WTC11 (cell line): ENCODE data around the gene CD9. TPM values are rescaled to one million over a fixed set of nuclear protein-coding genes. Genes with fewer than 3 reads are reported as not detected.

Source experiments
- ATAC-seq: fragments of 200-7000 bp; cut with Tn5 transposase; 2 replicates; pipeline ENCODE4 v1.10.0; 2021; ENCODE audit warnings: mild to moderate bottlenecking, moderate library complexity
- CTCF ChIA-PET: fragments of 300-600 bp; sonication (Branson Sonifier 250); formaldehyde crosslinking; loops from one replicate; lab custom pipeline; 2021; ENCODE audit warnings: antibody characterized with exemption; lab: Charles Lee
- POLR2A ChIA-PET: fragments of 350-600 bp; sonication (Branson Sonifier 250); formaldehyde crosslinking; loops from one replicate; lab custom pipeline; 2021; ENCODE audit warnings: antibody characterized with exemption; lab: Charles Lee
- DNase-seq: peaks from one replicate; pipeline ENCODE4 v3.0.0; 2021; ENCODE audit warnings: low spot score
- H3K27ac Mint-ChIP-seq: 2 replicates; pipeline ENCODE4 v1.8.0; 2021; ENCODE audit warnings: mixed read lengths
- H3K27me3 Mint-ChIP-seq: 2 replicates; pipeline ENCODE4 v1.8.0; 2021; ENCODE audit warnings: low read depth, mild to moderate bottlenecking, moderate library complexity, mixed read lengths
- H3K36me3 Mint-ChIP-seq: 2 replicates; pipeline ENCODE4 v1.8.0; 2021; ENCODE audit warnings: mixed read lengths
- H3K4me1 Mint-ChIP-seq: 2 replicates; pipeline ENCODE4 v1.8.0; 2022; ENCODE audit warnings: mixed read lengths
- H3K4me3 Mint-ChIP-seq: 2 replicates; pipeline ENCODE4 v1.8.0; 2021; ENCODE audit warnings: mild to moderate bottlenecking, moderate library complexity, mixed read lengths
- H3K9me3 Mint-ChIP-seq: 2 replicates; pipeline ENCODE4 v1.8.0; 2021; ENCODE audit warnings: mixed read lengths
- ARID4B ChIP-seq: sonication (generic); formaldehyde crosslinking; IDR thresholded peaks from 2 replicates; pipeline ENCODE4 v1.8.0; 2023; ENCODE audit warnings: missing genetic modification reagents, mild to moderate bottlenecking, borderline replicate concordance
- CDX4 ChIP-seq: fragments of 250-450 bp; sonication (Bioruptor Pico); IDR thresholded peaks from 2 replicates; pipeline ENCODE4 v1.9.0; 2021; ENCODE audit warnings: moderate library complexity, mild to moderate bottlenecking, inconsistent platforms, borderline replicate concordance
- ELF4 ChIP-seq: sonication (generic); formaldehyde crosslinking; IDR thresholded peaks from 2 replicates; pipeline ENCODE4 v1.8.1; 2022; ENCODE audit warnings: low read depth, mild to moderate bottlenecking, moderate library complexity, missing genetic modification reagents
- IRF2 ChIP-seq: sonication (generic); formaldehyde crosslinking; IDR thresholded peaks from 2 replicates; pipeline ENCODE4 v1.8.0; 2022; ENCODE audit warnings: low read depth, missing genetic modification reagents, borderline replicate concordance
- JUN ChIP-seq: sonication (generic); formaldehyde crosslinking; IDR thresholded peaks from 2 replicates; pipeline ENCODE4 v1.8.0; 2023; ENCODE audit warnings: mild to moderate bottlenecking, missing genetic modification reagents
- PREB ChIP-seq: sonication (generic); formaldehyde crosslinking; IDR thresholded peaks from 2 replicates; pipeline ENCODE4 v1.8.1; 2022; ENCODE audit warnings: mild to moderate bottlenecking, missing genetic modification reagents, moderate library complexity, borderline replicate concordance
- SMAD4 ChIP-seq: sonication (generic); formaldehyde crosslinking; IDR thresholded peaks from 2 replicates; pipeline ENCODE4 v1.8.0; 2022; ENCODE audit warnings: mild to moderate bottlenecking, missing genetic modification reagents
- USF2 ChIP-seq: sonication (generic); formaldehyde crosslinking; IDR thresholded peaks from 2 replicates; pipeline ENCODE4 v1.8.1; 2023; ENCODE audit warnings: mild to moderate bottlenecking, missing genetic modification reagents, moderate library complexity
- ZNF138 ChIP-seq: sonication (generic); formaldehyde crosslinking; conservative IDR thresholded peaks from 2 replicates; pipeline ENCODE4 v1.8.1; 2022; ENCODE audit warnings: mild to moderate bottlenecking, moderate library complexity, missing genetic modification reagents
- ZNF263 ChIP-seq: sonication (generic); formaldehyde crosslinking; IDR thresholded peaks from 2 replicates; pipeline ENCODE4 v1.8.1; 2022; ENCODE audit warnings: low read depth, mild to moderate bottlenecking, moderate library complexity, missing genetic modification reagents
- ZNF317 ChIP-seq: sonication (generic); formaldehyde crosslinking; IDR thresholded peaks from 2 replicates; pipeline ENCODE4 v1.8.1; 2023; ENCODE audit warnings: low read depth, mild to moderate bottlenecking, moderate library complexity, missing genetic modification reagents, borderline replicate concordance
- ZNF416 ChIP-seq: fragments of 250-450 bp; sonication (Bioruptor Pico); IDR thresholded peaks from 2 replicates; pipeline ENCODE4 v1.9.0; 2021; ENCODE audit warnings: mild to moderate bottlenecking, inconsistent platforms
- ZNF512 ChIP-seq: sonication (generic); formaldehyde crosslinking; IDR thresholded peaks from 2 replicates; pipeline ENCODE4 v1.8.1; 2022; ENCODE audit warnings: missing genetic modification reagents, borderline replicate concordance
- ZSCAN18 ChIP-seq: fragments of 250-450 bp; sonication (Bioruptor Pico); IDR thresholded peaks from 2 replicates; pipeline ENCODE4 v2.1.2; 2022; ENCODE audit warnings: mild to moderate bottlenecking, moderate library complexity
- total RNA-seq: library from RNA; stranded (reverse); gene quantifications from 3 replicates; pipeline ENCODE4 v1.2.3, GENCODE V29; 2021

The CD9 gene
- total RNA-seq, 1 experiment from 2014 or later = 260 TPM

- no peak for TF ChIP-seq ZNF317
- TF ChIP-seq JUN (CRISPR knock-in tag) = no peak
- no peak for TF ChIP-seq SMAD4
- no peak for TF ChIP-seq USF2 (CRISPR knock-in tag)
- no peak for TF ChIP-seq ZNF138
- TF ChIP-seq PREB (CRISPR knock-in tag) = no peak
- no peak for TF ChIP-seq ZNF263 (CRISPR knock-in tag)
- no peak for TF ChIP-seq IRF2 (CRISPR knock-in tag)
- TF ChIP-seq ZNF416 (CRISPR knock-in tag) = no peak
- TF ChIP-seq ARID4B (CRISPR knock-in tag) = no peak
- TF ChIP-seq, all 79 proteins: peak for 0
- H3K4me3 Mint-ChIP-seq = no peak overlapping the region
- no peaks in the 10 kb centered on the region for H3K36me3 Mint-ChIP-seq
- ChIA-PET CTCF (interaction anchor here (1.0 kb wide), 1 partner anchor 107 kb away, joined by 3 read pairs; no protein-coding TSS in a partner anchor), POLR2A (no interaction called here)
- DNase-seq (no peak), ATAC-seq (no peak)
- H3K9me3 Mint-ChIP-seq = peaks cover 6% of the 10 kb centered on the region; the same call in 1 of the 2 replicates
- peaks cover 14% of the 10 kb centered on the region for H3K4me1 Mint-ChIP-seq
- H3K27me3 Mint-ChIP-seq = no peaks in the 10 kb centered on the region
- no peak overlapping the region for H3K27ac Mint-ChIP-seq
Observed at GRCh38 chr12:6177642-6178358, 22.4 kb upstream of the CD9 start.

GRCh38 chr12:6178981-6179761 is 21.0 kb upstream of the CD9 start:
- POLR2A ChIA-PET = no interaction called here
- CTCF ChIA-PET = interaction anchor here (0.5 to 1.2 kb wide), 10 partner anchors 14 to 123 kb away, joined by 3 to 8 read pairs (median 4); no protein-coding TSS in a partner anchor
- no peak overlapping the region; the same call in 1 of the 2 replicates for H3K27ac Mint-ChIP-seq

More at GRCh38 chr12:6178981-6179761, 21.0 kb upstream of the CD9 start:
- Mint-ChIP-seq H3K4me3 (no peak overlapping the region), H3K27me3 (no peaks in the 10 kb centered on the region), H3K9me3 (peaks cover 5% of the 10 kb centered on the region), H3K36me3 (no peaks in the 10 kb centered on the region), H3K4me1 (peaks cover 14% of the 10 kb centered on the region)
- DNase-seq = no peak
- peak; percentile 87 for ATAC-seq
- TF ChIP-seq ZSCAN18 (CRISPR knock-in tag) (no peak), CDX4 (CRISPR knock-in tag) (no peak), ELF4 (CRISPR knock-in tag) (no peak), ZNF512 (CRISPR knock-in tag) (no peak), USF2 (CRISPR knock-in tag) (no peak)
